K562 (cell line): Measurements from ENCODE around the gene ELMO3. TPM values are rescaled to one million over a fixed set of nuclear protein-coding genes. Genes with fewer than 3 reads are reported as not detected.

ENCODE experiments used
- CCNT2 ChIP-seq: IDR thresholded peaks from 2 replicates; pipeline ENCODE4 v1.6.1; 2011; ENCODE audit warnings: borderline replicate concordance, low read depth, mild to moderate bottlenecking, moderate library complexity, mixed read lengths, low read length; ENCODE audit not compliant: insufficient read length; ENCODE audit errors: extremely low read depth
- GTF2B ChIP-seq: IDR thresholded peaks from 2 replicates; pipeline ENCODE4 v1.6.1; 2011; ENCODE audit not compliant: insufficient read length; ENCODE audit errors: extremely low read depth
- HEY1 ChIP-seq: fragments of 250-450 bp; sonication (Bioruptor Pico); IDR thresholded peaks from 2 replicates; pipeline ENCODE4 v1.5.0; 2020; ENCODE audit warnings: mild to moderate bottlenecking, moderate library complexity, borderline replicate concordance
- HLTF ChIP-seq: fragments of 450-650 bp; IDR thresholded peaks from 2 replicates; pipeline ENCODE4 v1.6.1; 2016
- KLF1 ChIP-seq: fragments of 450-650 bp; IDR thresholded peaks from 2 replicates; pipeline ENCODE4 v1.6.1; 2016; ENCODE audit warnings: missing genetic modification characterization, missing compliant biosample characterization
- PHB2 ChIP-seq: fragments of 450-650 bp; IDR thresholded peaks from 2 replicates; pipeline ENCODE4 v1.6.1; 2017; ENCODE audit warnings: low read depth
- PTRF ChIP-seq: fragments of 450-650 bp; IDR thresholded peaks from 2 replicates; pipeline ENCODE4 v1.6.1; 2016; ENCODE audit warnings: mild to moderate bottlenecking, missing genetic modification characterization, missing compliant biosample characterization
- ZBTB2 ChIP-seq: fragments of 450-650 bp; IDR thresholded peaks from 2 replicates; pipeline ENCODE4 v1.6.1; 2016; ENCODE audit warnings: antibody characterized with exemption
- polyA plus RNA-seq, 8 experiments: library from polyadenylated mRNA; depleted of rRNA in 4 of 8; stranded (reverse) in 5 of 8; unstranded in 3 of 8; fragments of >200 nt; fragmentation: Nextera tagmentation in 2 of 8; fragmentation: Illumina TruSeq in 1 of 8; extraction: Ambion mirVana in 2 of 8; extraction: Trizol in 1 of 8; gene quantifications; 2 replicates each; pipeline versions ENCODE4 v1.2.1 to v1.2.3, GENCODE V29; 2011 to 2014; ENCODE audit warnings: inconsistent platforms in 1 of 8, missing spikeins in 1 of 8
- total RNA-seq, 7 experiments: library from RNA; depleted of rRNA in 6 of 7; stranded (reverse); fragments of >200 nt in 6 of 7; fragmentation: Illumina TruSeq in 2 of 7; extraction: Trizol in 2 of 7; gene quantifications; 2 replicates each; pipeline versions ENCODE4 v1.2.1 to v1.2.3, GENCODE V29; 2011 to 2021; ENCODE audit warnings: low replicate concordance in 1 of 7

Gene ELMO3
- total and polyA plus RNA-seq, 9 of the 15 experiments (the other 6 are each of a cell fraction or from before 2014, with no cell fraction given): 0.04 to 5.1 (median 1.5) TPM

GRCh38 chr16:67184995-67185650 is 13.8 kb upstream of the ELMO3 start (continued):
- no peak for TF ChIP-seq KLF1 (tag)
- no peak for TF ChIP-seq PTRF
- no peak for TF ChIP-seq CCNT2
- no peak for TF ChIP-seq GTF2B
- no peak for TF ChIP-seq PHB2
- no peak for TF ChIP-seq HEY1 (CRISPR knock-in tag)
- TF ChIP-seq HLTF: no peak
- TF ChIP-seq ZBTB2: no peak
